Motor neuron (in vitro differentiated cells): ENCODE results near the gene MAGOH. TPM values are rescaled to one million over a fixed set of nuclear protein-coding genes. Genes with fewer than 3 reads are reported as not detected.
"Not testable (repeated sequence)": the region's sequence is repeated elsewhere in the genome, so short reads cannot be mapped to it uniquely, and the experiment has no call there.

Experiments used
- ATAC-seq, 8 experiments: fragments of 200-7000 bp; cut with Tn5 transposase; replicated peaks in 6 of 8; 2 replicates each; pipeline ENCODE4 v1.8.0; 2021; ENCODE audit warnings: mild to moderate bottlenecking in 8 of 8, moderate library complexity in 8 of 8
- H3K27ac ChIP-seq, 2 donors: fragments of 250-450 bp; sonication (Bioruptor Pico); 2 replicates each; pipeline ENCODE4 v1.9.0; 2021; ENCODE audit warnings: antibody characterized with exemption in 2 of 2, mild to moderate bottlenecking in 2 of 2, moderate library complexity in 1 of 2
- H3K4me1 ChIP-seq, 2 donors: fragments of 250-450 bp; sonication (Bioruptor Pico); replicated peaks in 1 of 2; 2 replicates each; pipeline ENCODE4 v1.6.1; 2021; ENCODE audit warnings: antibody characterized with exemption in 2 of 2, mild to moderate bottlenecking in 2 of 2, moderate library complexity in 1 of 2
- H3K4me3 ChIP-seq, 5 donors: fragments of 250-450 bp; sonication (Bioruptor Pico); 2 replicates each; pipeline ENCODE4 v1.9.0; 2021; ENCODE audit warnings: antibody characterized with exemption in 5 of 5, mild to moderate bottlenecking in 5 of 5, moderate library complexity in 4 of 5
- WGBS, 10 experiments: fragments of 450-650 bp; shearing (Covaris generic); methylation state at CpG; one replicate each; pipeline ENCODE4 v1.0.0; 2022; 5-methylcytosine and 5-hydroxymethylcytosine counted together
- in situ Hi-C, 9 experiments: fragments of 400-800 bp; cut with MboI; loops; one replicate each; pipeline ENCODE4 v1.15.0; 2021; ENCODE audit warnings: low sequenced_read_pairs in 9 of 9, low pct_unique_long_range_greater_than_20kb in 2 of 9; ENCODE audit not compliant: unreplicated experiment in 9 of 9
- total RNA-seq, 8 experiments: library from RNA; unstranded; fragments of 300-600 nt; gene quantifications; 2 replicates each; pipeline versions ENCODE4 v1.2.3 to v1.2.4, GENCODE V29; 2022

Gene MAGOH
- total RNA-seq, 8 experiments from 2014 or later = 56.5 to 138 (median 83.2) TPM

GRCh38 chr1:53207726-53208125 is 30.6 kb downstream of the MAGOH start:
- ATAC-seq = no peak

DNA sequence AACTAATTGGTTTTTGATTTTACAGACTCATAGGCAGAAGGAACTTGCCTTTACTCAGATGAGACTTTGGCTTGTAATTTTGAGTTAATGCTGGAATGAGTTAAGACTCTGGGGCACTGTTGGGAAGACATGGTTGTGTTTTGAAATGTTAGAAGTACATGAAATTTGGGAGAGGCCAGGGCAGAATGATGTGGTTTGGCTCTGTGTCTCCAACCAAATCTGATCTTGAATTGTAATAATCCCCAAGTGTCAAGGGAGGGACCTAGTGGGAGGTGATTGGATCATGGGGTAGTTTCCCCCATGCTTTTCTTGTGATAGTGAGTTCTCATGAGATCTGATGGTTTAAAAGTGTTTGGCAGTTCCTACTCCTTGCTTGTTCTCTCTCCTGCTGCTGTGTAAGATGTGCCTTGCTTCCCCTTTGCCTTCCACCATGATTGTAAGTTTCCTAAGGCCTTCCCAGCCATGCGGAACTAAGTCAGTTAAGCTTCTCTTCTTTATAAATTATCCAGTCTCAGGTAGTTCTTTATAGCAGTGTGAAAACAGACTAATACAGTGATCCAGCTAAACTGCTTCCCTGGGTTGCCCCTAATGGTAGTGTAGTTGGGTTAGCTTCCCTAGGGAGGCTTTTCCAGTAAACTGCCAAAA is 31.5 kb downstream of the MAGOH start:
- Histone ChIP-seq H3K4me1 (no peaks in the 10 kb centered on the region), H3K4me3 (no peak overlapping the region), H3K27ac (no peak overlapping the region)
- in situ Hi-C loops = no loop called here
- 90 to 100% (median 100%) methylated on average over 1 of the region's 1 CpG; no CpG with 5 or more reads in 4 of the 10 experiments for WGBS, 10 experiments
- no peak for ATAC-seq

More at GRCh38 chr1:53207726-53208125, 30.6 kb downstream of the MAGOH start:
- in situ Hi-C loops = no loop called here
- Histone ChIP-seq H3K4me3 (no peak overlapping the region), H3K27ac (no peak overlapping the region), H3K4me1 (no peaks in the 10 kb centered on the region)
- 38 to 100% (median 100%) methylated on average over 1 of the region's 1 CpG; no CpG with 5 or more reads in 2 of the 10 experiments for WGBS, 10 experiments

GRCh38 chr1:53206083-53206685 is 32.1 kb downstream of the MAGOH start:
- WGBS, 10 experiments = 80 to 100% (median 100%) methylated on average over 1 to 3 of the region's 3 CpGs; no CpG with 5 or more reads in 1 of the 10 experiments
- H3K4me1 ChIP-seq, in situ Hi-C loops, H3K27ac ChIP-seq, H3K4me3 ChIP-seq, ATAC-seq: not testable (repeated sequence)

- H3K4me3 ChIP-seq, H3K27ac ChIP-seq, in situ Hi-C loops, H3K4me1 ChIP-seq: not testable (repeated sequence)
- WGBS, 10 experiments = 100% methylated on average over 1 of the region's 1 CpG; no CpG with 5 or more reads in 7 of the 10 experiments
- ATAC-seq = peak in 2 of 8 experiments; percentile 35 to 45
Measured at GRCh38 chr1:53205496-53205895, 32.8 kb downstream of the MAGOH start.

GRCh38 chr1:53203466-53203865 is 34.9 kb downstream of the MAGOH start:
- Histone ChIP-seq H3K4me1 (no peaks in the 10 kb centered on the region), H3K4me3 (no peak overlapping the region), H3K27ac (no peak overlapping the region)
- WGBS, 10 experiments = 76 to 100% (median 95%) methylated on average over 1 to 3 of the region's 3 CpGs
- no peak for ATAC-seq
- in situ Hi-C loops = no loop called here

DNA sequence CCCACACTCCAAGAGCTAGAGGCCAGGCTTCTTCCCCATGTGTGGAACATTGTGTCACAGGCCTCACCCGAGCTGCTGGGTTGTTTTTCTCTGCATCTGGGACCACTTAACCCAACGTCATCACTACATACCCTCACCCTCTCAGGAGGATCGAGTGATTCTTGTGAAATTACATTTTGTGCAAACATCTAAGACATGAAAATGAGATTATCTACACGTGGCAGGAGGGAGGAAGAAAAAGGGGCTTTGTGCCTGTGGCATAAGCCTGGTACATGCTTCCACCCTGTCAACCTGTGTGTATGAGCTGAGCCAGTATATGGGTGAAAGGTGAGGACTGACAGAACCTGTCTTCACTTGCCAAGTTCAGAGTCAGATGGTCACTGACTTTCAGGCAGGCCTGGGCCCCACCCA is 40.1 kb downstream of the MAGOH start:
- Histone ChIP-seq H3K4me3 (no peak overlapping the region), H3K27ac (no peak overlapping the region), H3K4me1 (peaks cover 10 to 13% of the 10 kb centered on the region in 2 donors)
- in situ Hi-C loops = loop anchor here in 3 of 9 experiments (25.0 kb wide), 5 partner anchors 136 to 486 kb away; partner anchors contain the start of genes PODN (in 1 of the 3) and ZYG11B (in 1 of the 3)
- WGBS, 10 experiments = 0 to 90% (median 76%) methylated on average over 1 to 4 of the region's 4 CpGs; no CpG with 5 or more reads in 3 of the 10 experiments
- ATAC-seq = peak in 3 of 8 experiments; percentile 12 to 27 (median 12)

GRCh38 chr1:53197291-53198200 is 40.8 kb downstream of the MAGOH start:
- in situ Hi-C loops = loop anchor here in 3 of 9 experiments (25.0 kb wide), 5 partner anchors 135 to 485 kb away; partner anchors contain the start of genes PODN (in 1 of the 3) and ZYG11B (in 1 of the 3)
- Histone ChIP-seq H3K4me1 (peaks cover 10 to 13% of the 10 kb centered on the region in 2 donors), H3K4me3 (peak overlapping the region; percentile 59 to 98 (median 79)), H3K27ac (peak overlapping the region in 1 of 2 donors; percentile 73)
- WGBS, 10 experiments = 0 to 100% (median 47%) methylated on average over 1 to 13 of the region's 13 CpGs
- peak in 4 of 8 experiments; percentile 1 to 7 (median 2) for ATAC-seq

DNA sequence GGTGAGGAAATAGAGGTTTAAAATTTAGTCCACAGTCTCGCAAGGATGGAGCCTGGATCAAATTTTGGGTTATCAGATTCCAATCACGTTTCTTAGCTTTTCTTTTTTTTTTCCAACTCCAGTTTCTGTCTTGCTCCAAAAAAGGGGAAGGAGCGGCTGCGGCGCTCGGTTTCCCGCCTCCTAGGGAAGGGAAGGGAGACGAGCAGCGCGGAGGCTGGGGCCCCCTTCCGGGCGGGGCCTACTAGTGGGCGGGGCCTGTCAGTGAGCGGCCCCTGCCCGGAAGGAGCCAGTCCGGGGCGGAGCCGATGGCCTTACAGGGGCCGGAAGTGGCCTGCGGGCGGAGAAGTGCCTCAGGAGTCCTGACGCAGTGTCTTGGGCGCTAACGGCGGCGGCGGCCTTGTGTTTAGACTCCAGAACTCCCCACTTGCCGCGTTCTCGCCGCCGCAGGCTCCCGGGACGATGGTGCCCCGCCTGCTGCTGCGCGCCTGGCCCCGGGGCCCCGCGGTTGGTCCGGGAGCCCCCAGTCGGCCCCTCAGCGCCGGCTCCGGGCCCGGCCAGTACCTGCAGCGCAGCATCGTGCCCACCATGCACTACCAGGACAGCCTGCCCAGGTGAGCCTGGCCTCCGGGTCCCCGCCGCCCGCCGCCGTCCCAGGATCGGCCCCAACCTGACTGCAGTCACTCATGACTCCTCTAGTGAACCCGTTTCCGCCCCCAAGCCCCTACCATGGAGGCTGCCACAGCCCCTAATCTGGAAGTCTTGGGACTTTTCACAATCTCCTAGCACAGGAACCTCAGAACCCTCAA is 41.6 kb downstream of the MAGOH start, which contains the start of gene CPT2:
Gene CPT2, plus strand, starts transcription at position 340 of the 806 bp plus-strand sequence. Its CDS starts 120 bp downstream, at position 460.
- peak; percentile 88 to 99 (median 98) for ATAC-seq
- 0 to 7% (median 1%) methylated on average over 1 to 23 of the region's 57 CpGs; no CpG with 5 or more reads in 2 of the 10 experiments for WGBS, 10 experiments
- H3K4me3 ChIP-seq = peak within 1 kb of the TSS; percentile 59 to 98 (median 79)
- in situ Hi-C loops = loop anchor here in 3 of 9 experiments (25.0 kb wide), 5 partner anchors 134 to 484 kb away; partner anchors contain the start of genes PODN (in 1 of the 3) and ZYG11B (in 1 of the 3)
- peak within 1 kb of the TSS; percentile 61 to 73 for H3K27ac ChIP-seq
- peaks cover 10 to 13% of the 10 kb centered on the region in 2 donors for H3K4me1 ChIP-seq

DNA sequence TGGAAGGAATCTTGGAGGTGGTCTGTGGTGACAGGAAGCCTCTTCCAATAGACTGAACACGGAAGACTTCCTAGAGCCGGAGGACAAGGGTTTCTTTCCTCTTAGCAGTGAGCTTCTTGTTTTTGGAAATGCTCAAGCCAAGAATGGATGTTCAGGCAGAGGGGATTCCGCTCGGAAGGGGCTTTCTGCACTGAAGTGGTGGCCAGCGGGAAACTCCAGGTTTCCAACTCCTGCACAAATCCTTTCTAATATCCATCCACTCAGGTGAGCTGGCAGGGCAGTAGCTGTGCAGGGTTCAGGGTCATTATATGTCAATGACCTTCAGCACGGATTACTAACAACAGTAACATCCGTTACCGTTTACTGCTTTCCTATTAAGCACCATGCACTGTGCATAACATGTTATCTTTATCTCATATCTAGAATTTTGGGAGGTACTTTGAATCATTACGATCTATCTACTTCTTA is 42.3 kb downstream of the MAGOH start:
- in situ Hi-C loops = loop anchor here in 3 of 9 experiments (25.0 kb wide), 5 partner anchors 134 to 484 kb away; partner anchors contain the start of genes PODN (in 1 of the 3) and ZYG11B (in 1 of the 3)
- 0 to 60% (median 53%) methylated on average over 1 to 9 of the region's 9 CpGs; no CpG with 5 or more reads in 1 of the 10 experiments for WGBS, 10 experiments
- Histone ChIP-seq H3K4me1 (peaks cover 10 to 13% of the 10 kb centered on the region in 2 donors), H3K4me3 (peak overlapping the region; percentile 59 to 98 (median 79)), H3K27ac (no peak overlapping the region)
- ATAC-seq = peak in 7 of 8 experiments; percentile 1 to 17 (median 4)

DNA sequence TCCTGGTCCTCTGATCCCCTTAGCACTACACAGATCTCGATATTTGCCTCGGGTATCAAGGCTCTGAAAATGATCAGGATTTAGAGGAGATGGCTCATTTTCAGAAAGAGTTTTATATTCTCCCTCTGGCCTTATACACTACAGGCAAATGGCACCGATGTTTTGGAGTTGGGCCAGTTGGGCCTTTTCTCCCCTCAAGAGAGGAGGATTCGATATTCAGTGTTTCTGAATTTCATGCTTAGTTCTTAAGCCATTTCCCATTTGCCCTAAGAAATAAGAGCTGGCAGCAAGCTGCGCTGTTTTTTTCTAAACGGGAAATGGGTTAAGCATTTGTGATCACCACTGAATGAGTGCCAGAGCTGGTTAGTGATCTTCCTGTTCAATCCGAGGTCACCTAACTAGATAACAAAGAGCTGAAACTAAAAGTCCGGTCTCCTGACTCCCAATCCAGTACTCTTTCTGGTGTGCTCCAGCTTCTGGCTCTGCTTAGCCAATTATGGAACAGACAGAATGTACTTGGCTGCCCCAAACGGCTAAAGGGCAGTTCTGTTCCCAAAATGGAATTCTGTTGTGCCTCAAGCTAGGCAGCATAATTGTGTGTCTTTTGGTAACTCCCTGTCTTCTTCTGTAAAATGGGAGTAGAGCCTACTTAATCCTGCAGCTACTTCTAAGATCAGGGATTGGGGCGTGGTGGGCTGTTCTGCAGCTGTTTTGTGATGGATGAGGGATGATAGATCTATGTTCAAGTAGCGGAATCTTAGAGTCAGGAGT is 42.9 kb downstream of the MAGOH start:
- Histone ChIP-seq H3K27ac (no peak overlapping the region), H3K4me3 (no peak overlapping the region)
- in situ Hi-C loops = loop anchor here in 3 of 9 experiments (25.0 kb wide), 5 partner anchors 133 to 483 kb away; partner anchors contain the start of genes PODN (in 1 of the 3) and ZYG11B (in 1 of the 3)

GRCh38 chr1:53190210-53190611 is 48.1 kb downstream of the MAGOH start:
- in situ Hi-C loops = loop anchor here in 3 of 9 experiments (25.0 kb wide), 5 partner anchors 128 to 478 kb away; partner anchors contain the start of genes PODN (in 1 of the 3) and ZYG11B (in 1 of the 3)
- ATAC-seq = no peak

More for the DNA sequence above, 42.9 kb downstream of the MAGOH start:
- 20 to 98% (median 91%) methylated on average over 2 to 11 of the region's 11 CpGs for WGBS, 10 experiments
- peaks cover 10 to 13% of the 10 kb centered on the region in 2 donors for H3K4me1 ChIP-seq
- ATAC-seq = no peak

More at GRCh38 chr1:53190210-53190611, 48.1 kb downstream of the MAGOH start:
- Histone ChIP-seq H3K4me3 (no peak overlapping the region), H3K4me1 (peaks cover 0 to 3% of the 10 kb centered on the region in 2 donors), H3K27ac (no peak overlapping the region)
- 50 to 94% (median 89%) methylated on average over 2 to 8 of the region's 10 CpGs; no CpG with 5 or more reads in 5 of the 10 experiments for WGBS, 10 experiments
